Progenitor cell of endocrine pancreas (in vitro differentiated cells): ENCODE results near the gene SLC52A1. TPM values are rescaled to one million over a fixed set of nuclear protein-coding genes. Genes with fewer than 3 reads are reported as not detected.

Experiments used
- DNase-seq: peaks from one replicate; pipeline ENCODE4 v3.0.0; 2021; ENCODE audit warnings: low spot score; ENCODE audit not compliant: unreplicated experiment
- H3K27ac Mint-ChIP-seq: 2 replicates; pipeline ENCODE4 v1.8.0; 2021; ENCODE audit warnings: mild to moderate bottlenecking, moderate library complexity, mixed read lengths
- H3K27me3 Mint-ChIP-seq: 2 replicates; pipeline ENCODE4 v1.8.0; 2021; ENCODE audit warnings: mixed read lengths
- H3K36me3 Mint-ChIP-seq: 2 replicates; pipeline ENCODE4 v1.8.0; 2022; ENCODE audit warnings: mixed read lengths; ENCODE audit not compliant: insufficient read depth
- H3K4me1 Mint-ChIP-seq: 2 replicates; pipeline ENCODE4 v1.8.0; 2021; ENCODE audit warnings: low read depth, mixed read lengths
- H3K4me3 Mint-ChIP-seq: 2 replicates; pipeline ENCODE4 v1.8.0; 2021; ENCODE audit warnings: low read depth, mild to moderate bottlenecking, moderate library complexity, mixed read lengths
- H3K9me3 Mint-ChIP-seq: 2 replicates; pipeline ENCODE4 v1.8.0; 2021; ENCODE audit warnings: low read depth, mixed read lengths
- CTCF ChIP-seq: fragments of 200-600 bp; sonication (generic); IDR thresholded peaks from one replicate; pipeline ENCODE4 v1.5.0; 2021; ENCODE audit warnings: antibody characterized with exemption, mild to moderate bottlenecking; ENCODE audit not compliant: unreplicated experiment
- total RNA-seq: library from RNA; stranded (reverse); gene quantifications from 2 replicates; pipeline ENCODE4 v1.2.1, GENCODE V29; 2021

Gene SLC52A1
- total RNA-seq, 1 donor from 2014 or later: not detected

GRCh38 chr17:4998732-4999429, 36.3 kb downstream of the SLC52A1 start:
- Mint-ChIP-seq H3K27me3 (peaks cover 8% of the 10 kb centered on the region), H3K36me3 (peaks cover 12% of the 10 kb centered on the region), H3K9me3 (no peaks in the 10 kb centered on the region), H3K4me3 (peak overlapping the region; percentile 87), H3K27ac (peak overlapping the region; percentile 10), H3K4me1 (peaks cover 13% of the 10 kb centered on the region)
- DNase-seq: no peak
- no peak for TF ChIP-seq CTCF

DNA sequence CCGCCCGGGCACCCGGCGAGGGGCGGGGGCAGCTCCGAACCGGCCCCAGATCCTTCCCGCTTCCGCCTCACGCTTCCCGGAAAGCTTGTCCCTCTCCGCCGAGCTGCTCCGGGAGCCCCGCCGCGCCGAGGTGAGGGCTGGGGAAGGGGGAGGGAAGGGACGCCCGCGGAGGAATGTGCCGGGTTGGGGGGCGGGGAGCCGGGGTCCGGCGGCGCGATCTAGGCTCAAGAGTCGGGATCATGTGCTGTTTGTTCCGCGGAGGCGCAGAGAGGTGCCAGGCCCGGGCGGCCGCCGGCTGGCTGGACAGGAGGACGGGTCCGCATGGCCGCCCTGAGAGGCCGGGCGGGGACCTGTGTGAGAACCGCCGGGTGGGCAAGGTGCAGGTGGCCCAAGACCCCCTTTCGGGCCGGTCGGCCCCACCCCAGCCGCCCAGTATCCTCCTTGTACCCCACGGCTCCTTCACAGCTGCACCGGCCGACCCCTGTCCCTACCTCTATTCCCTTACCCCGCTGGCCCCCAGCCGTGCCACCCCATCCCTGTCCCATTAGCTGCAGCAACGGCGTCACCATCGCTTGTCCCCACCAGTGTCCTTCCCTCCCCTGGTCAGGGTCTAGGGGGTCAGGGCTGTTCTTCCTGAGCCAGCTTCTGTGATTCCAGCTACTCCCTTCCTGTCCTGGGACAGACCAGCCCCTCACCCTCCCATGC, 37.0 kb downstream of the SLC52A1 start:
- H3K36me3 Mint-ChIP-seq: peaks cover 9% of the 10 kb centered on the region
- no peaks in the 10 kb centered on the region for H3K9me3 Mint-ChIP-seq
- peak; percentile 64 for DNase-seq
- peaks cover 8% of the 10 kb centered on the region for H3K27me3 Mint-ChIP-seq
- peaks cover 13% of the 10 kb centered on the region for H3K4me1 Mint-ChIP-seq
- no peak overlapping the region for H3K27ac Mint-ChIP-seq
- TF ChIP-seq CTCF: no peak
- peak overlapping the region; percentile 87 for H3K4me3 Mint-ChIP-seq

GRCh38 chr17:4997302-4998026, 37.8 kb downstream of the SLC52A1 start, which contains the start of the genes INCA1 and KIF1C:
INCA1 (minus strand) TSS chr17:4997522; CDS start chr17:4994437, 3,085 bp downstream.
KIF1C (plus strand) TSS chr17:4997950; CDS start chr17:5000247, 2,297 bp downstream.
- Mint-ChIP-seq H3K4me1 (peaks cover 13% of the 10 kb centered on the region), H3K4me3 (peak within 1 kb of the TSS; percentile 87), H3K27ac (peak within 1 kb of the TSS; percentile 91), H3K9me3 (no peaks in the 10 kb centered on the region), H3K27me3 (peaks cover 8% of the 10 kb centered on the region), H3K36me3 (peaks cover 9% of the 10 kb centered on the region)
- TF ChIP-seq CTCF: peak; percentile 24
- DNase-seq: peak; percentile 86

DNA sequence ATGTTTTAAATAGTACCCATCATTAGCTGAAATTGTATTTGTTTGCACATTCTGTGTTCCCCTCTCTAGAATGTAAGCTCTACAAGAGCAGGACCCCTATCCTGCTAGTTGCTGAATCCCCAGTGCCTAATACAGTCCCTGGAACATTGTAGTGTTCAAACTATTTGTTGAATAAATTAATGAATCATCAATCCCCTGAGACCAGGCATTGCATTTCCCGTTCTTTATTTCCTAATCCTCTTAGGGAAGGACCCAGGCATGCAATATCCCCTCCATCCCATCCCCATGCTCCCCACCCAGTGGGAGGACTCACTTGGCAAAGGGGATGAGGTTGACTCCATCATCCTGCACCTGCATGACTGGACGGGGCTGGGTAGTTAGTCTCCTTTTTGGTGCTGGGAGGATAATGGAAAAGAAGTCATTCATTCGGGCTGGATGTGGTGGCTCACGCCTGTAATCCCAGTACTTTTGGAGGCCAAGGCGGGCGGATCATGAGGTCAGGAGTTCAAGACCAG, 41.1 kb downstream of the SLC52A1 start:
- Mint-ChIP-seq H3K9me3 (no peaks in the 10 kb centered on the region), H3K36me3 (no peaks in the 10 kb centered on the region), H3K27me3 (peaks cover 8% of the 10 kb centered on the region), H3K27ac (no peak overlapping the region), H3K4me3 (no peak overlapping the region), H3K4me1 (peaks cover 10% of the 10 kb centered on the region)
- no peak for TF ChIP-seq CTCF
- no peak for DNase-seq
